H9 (cell line): Measurements from ENCODE around the gene RALGDS. TPM values are rescaled to one million over a fixed set of nuclear protein-coding genes. Genes with fewer than 3 reads are reported as not detected.

Experiments
- DNase-seq: peaks from one replicate; pipeline ENCODE4 v3.0.0-alpha.2; 2017
- H2AFZ ChIP-seq: one replicate; pipeline ENCODE4 v1.6.1; 2013; ENCODE audit warnings: mild to moderate bottlenecking, low read length, control low read depth, moderate library complexity
- H2AK5ac ChIP-seq: 2 replicates; pipeline ENCODE4 v1.6.1; 2013; ENCODE audit warnings: low read length, control low read depth, mixed read lengths; ENCODE audit not compliant: insufficient read length
- H2BK120ac ChIP-seq: one replicate; pipeline ENCODE4 v1.6.1; 2013; ENCODE audit warnings: low read depth, mild to moderate bottlenecking, low read length, control low read depth, inconsistent platforms; ENCODE audit not compliant: poor library complexity, severe bottlenecking
- H2BK12ac ChIP-seq: 2 replicates; pipeline ENCODE4 v1.6.1; 2013; ENCODE audit warnings: low read length, control low read depth, mixed read lengths, low read depth; ENCODE audit not compliant: insufficient read length
- H2BK15ac ChIP-seq: 2 replicates; pipeline ENCODE4 v1.6.1; 2013; ENCODE audit warnings: low read depth, low read length, control low read depth
- H2BK20ac ChIP-seq: one replicate; pipeline ENCODE4 v1.6.1; 2013; ENCODE audit warnings: low read depth, mild to moderate bottlenecking, low read length, control low read depth, inconsistent platforms; ENCODE audit not compliant: poor library complexity, severe bottlenecking
- H2BK5ac ChIP-seq: 2 replicates; pipeline ENCODE4 v1.6.1; 2013; ENCODE audit warnings: low read length, control low read depth, mixed read lengths; ENCODE audit not compliant: insufficient read length
- H3K14ac ChIP-seq: 2 replicates; pipeline ENCODE4 v1.6.1; 2013; ENCODE audit warnings: low read length, control low read depth; ENCODE audit not compliant: insufficient read depth
- H3K18ac ChIP-seq: 2 replicates; pipeline ENCODE4 v1.6.1; 2013; ENCODE audit warnings: low read depth, mild to moderate bottlenecking, mixed read lengths, low read length, control low read depth; ENCODE audit not compliant: insufficient read length
- H3K23ac ChIP-seq: 2 replicates; pipeline ENCODE4 v1.6.1; 2013; ENCODE audit warnings: low read length, control low read depth, mixed read lengths, low read depth; ENCODE audit not compliant: insufficient read length
- H3K23me2 ChIP-seq: 2 replicates; pipeline ENCODE4 v1.6.1; 2013; ENCODE audit warnings: low read depth, mild to moderate bottlenecking, mixed read lengths, low read length, control low read depth; ENCODE audit not compliant: insufficient read length, poor library complexity, severe bottlenecking
- H3K27ac ChIP-seq: 2 replicates; pipeline ENCODE4 v1.5.1; 2013; ENCODE audit warnings: low read length, control low read depth, mixed read lengths, low read depth; ENCODE audit not compliant: insufficient read length
- H3K27me3 ChIP-seq: 2 replicates; pipeline ENCODE4 v1.6.1; 2013; ENCODE audit warnings: low read length, control low read depth, inconsistent platforms; ENCODE audit not compliant: insufficient read depth
- H3K4ac ChIP-seq: 2 replicates; pipeline ENCODE4 v1.6.1; 2013; ENCODE audit warnings: low read depth, mild to moderate bottlenecking, control low read depth, inconsistent platforms, low read length, moderate library complexity
- H3K4me1 ChIP-seq: 2 replicates; pipeline ENCODE4 v1.6.1; 2013; ENCODE audit warnings: low read length, control low read depth, inconsistent platforms; ENCODE audit not compliant: insufficient read depth
- H3K4me2 ChIP-seq: 2 replicates; pipeline ENCODE4 v1.6.1; 2013; ENCODE audit warnings: low read length, control low read depth, mixed read lengths; ENCODE audit not compliant: insufficient read length, insufficient read depth
- H3K56ac ChIP-seq: 2 replicates; pipeline ENCODE4 v1.6.1; 2013; ENCODE audit warnings: low read depth, mild to moderate bottlenecking, mixed read lengths, low read length, control low read depth; ENCODE audit not compliant: insufficient read length
- H3K79me1 ChIP-seq: 2 replicates; pipeline ENCODE4 v1.6.1; 2013; ENCODE audit warnings: low read depth, mild to moderate bottlenecking, moderate library complexity, low read length, control low read depth, inconsistent platforms; ENCODE audit not compliant: insufficient read depth, poor library complexity, severe bottlenecking
- H3K79me2 ChIP-seq: 2 replicates; pipeline ENCODE4 v1.6.1; 2013; ENCODE audit warnings: low read length, control low read depth, inconsistent platforms; ENCODE audit not compliant: insufficient read depth
- H3K9ac ChIP-seq: 2 replicates; pipeline ENCODE4 v1.6.1; 2013; ENCODE audit warnings: low read length, control low read depth, mixed read lengths; ENCODE audit not compliant: insufficient read length; ENCODE audit errors: extremely low read depth
- H3K9me3 ChIP-seq: one replicate; pipeline ENCODE4 v1.6.1; 2013; ENCODE audit warnings: low read depth, low read length, inconsistent platforms; ENCODE audit not compliant: control insufficient read depth
- H3T11ph ChIP-seq: one replicate; pipeline ENCODE4 v1.6.1; 2013; ENCODE audit warnings: mild to moderate bottlenecking, low read length, control low read depth, inconsistent platforms
- H4K20me1 ChIP-seq: one replicate; pipeline ENCODE4 v1.6.1; 2013; ENCODE audit not compliant: control insufficient read depth, insufficient read length, insufficient read depth
- H4K5ac ChIP-seq: 2 replicates; pipeline ENCODE4 v1.6.1; 2013; ENCODE audit warnings: low read depth, mild to moderate bottlenecking, mixed read lengths, low read length, control low read depth; ENCODE audit not compliant: insufficient read length
- H4K8ac ChIP-seq: replicated peaks from 2 replicates; pipeline ENCODE4 v1.6.1; 2013; ENCODE audit warnings: low read length, control low read depth, mixed read lengths, low read depth; ENCODE audit not compliant: insufficient read length
- H4K91ac ChIP-seq: 2 replicates; pipeline ENCODE4 v1.6.1; 2013; ENCODE audit warnings: low read depth, mild to moderate bottlenecking, moderate library complexity, mixed read lengths, low read length, control low read depth; ENCODE audit not compliant: insufficient read length
- H3K27ac Mint-ChIP-seq, 3 experiments: 2 replicates in 2 of 3; 3 replicates in 1 of 3; pipeline ENCODE4 v1.8.0; 2020 to 2021; ENCODE audit warnings: mixed read lengths in 3 of 3, mild to moderate bottlenecking in 1 of 3, moderate library complexity in 1 of 3
- H3K27me3 Mint-ChIP-seq: 2 replicates; pipeline ENCODE4 v1.8.0; 2021; ENCODE audit warnings: low read depth, mild to moderate bottlenecking, moderate library complexity, mixed read lengths
- H3K36me3 Mint-ChIP-seq, 3 experiments: 2 replicates in 2 of 3; 3 replicates in 1 of 3; pipeline ENCODE4 v1.8.0; 2020 to 2021; ENCODE audit warnings: low read depth in 3 of 3, mixed read lengths in 3 of 3; ENCODE audit not compliant: insufficient read depth in 1 of 3
- H3K4me1 Mint-ChIP-seq, 2 experiments: 2 replicates each; pipeline ENCODE4 v1.8.0; 2020; ENCODE audit warnings: mixed read lengths in 2 of 2
- H3K4me3 Mint-ChIP-seq, 2 experiments: 2 replicates in 1 of 2; 3 replicates in 1 of 2; pipeline ENCODE4 v1.8.0; 2020 to 2021; ENCODE audit warnings: mild to moderate bottlenecking in 2 of 2, mixed read lengths in 2 of 2, moderate library complexity in 1 of 2
- H3K9me3 Mint-ChIP-seq, 2 experiments: 2 replicates in 1 of 2; 3 replicates in 1 of 2; pipeline ENCODE4 v1.8.0; 2020; ENCODE audit warnings: mild to moderate bottlenecking in 2 of 2, mixed read lengths in 2 of 2, moderate library complexity in 1 of 2
- CTCF ChIP-seq: fragments of 200-600 bp; sonication (generic); conservative IDR thresholded peaks from 3 replicates; pipeline ENCODE4 v1.8.0; 2021; ENCODE audit warnings: antibody characterized with exemption, mild to moderate bottlenecking
- WGBS: extraction: QIAGEN DNeasy Blood & Tissue Kit; methylation state at CpG from one replicate; pipeline ENCODE4 v1.1.7; 2013; ENCODE audit warnings: missing lambda C conversion rate, low lambda C conversion rate, mixed read lengths; ENCODE audit not compliant: insufficient read length; ENCODE audit errors: extremely low coverage; 5-methylcytosine and 5-hydroxymethylcytosine counted together
- total RNA-seq: library from RNA; stranded (reverse); gene quantifications from 2 replicates; pipeline ENCODE4 v1.2.1, GENCODE V29; 2021

The RALGDS gene
- total RNA-seq, 1 experiment from 2014 or later: 21.3 TPM

GRCh38 chr9:133087429-133088145 is 33.5 kb downstream of the RALGDS start:
- Histone ChIP-seq H3K27ac (no peak overlapping the region), H3K14ac (no peak overlapping the region; the same call in 1 of the 2 replicates), H3K18ac (no peak overlapping the region), H3K23me2 (no peaks in the 10 kb centered on the region), H4K91ac (no peak overlapping the region), H2BK5ac (no peak overlapping the region), H3K9me3 (no peaks in the 10 kb centered on the region), H3K9ac (no peak overlapping the region), H2BK15ac (no peak overlapping the region), H3K4ac (no peak overlapping the region), H3K79me2 (no peaks in the 10 kb centered on the region), H2AK5ac (no peak overlapping the region), H3K4me2 (no peak overlapping the region), H3K23ac (no peak overlapping the region), H2AFZ (no peak overlapping the region), H3K79me1 (no peaks in the 10 kb centered on the region), H3K27me3 (no peaks in the 10 kb centered on the region), H3T11ph (no peak overlapping the region), H2BK12ac (no peak overlapping the region), H4K20me1 (no peaks in the 10 kb centered on the region), H2BK120ac (no peak overlapping the region), H3K56ac (no peak overlapping the region), H2BK20ac (no peak overlapping the region), H3K4me1 (no peaks in the 10 kb centered on the region), H4K5ac (no peak overlapping the region), H4K8ac (no peak overlapping the region)
- H3K36me3 Mint-ChIP-seq: no peaks in the 10 kb centered on the region
- DNase-seq: peak; percentile 24
- TF ChIP-seq CTCF: no peak
- no peaks in the 10 kb centered on the region; the same call in 1 of the 2 replicates for H3K27me3 Mint-ChIP-seq
- 0 out of 4 replicates have a peak, but pooled peaks cover 0 to 2% of the 10 kb centered on the region in 2 experiments for H3K4me1 Mint-ChIP-seq
- no peak overlapping the region; a peak in 1 of 7 replicates for H3K27ac Mint-ChIP-seq
- WGBS: no CpG with 5 or more reads among the region's 7 CpGs
- no peaks in the 10 kb centered on the region for H3K9me3 Mint-ChIP-seq
- no peak overlapping the region for H3K4me3 Mint-ChIP-seq
